Measurements from ENCODE around the gene MRPL49.
"Not testable (repeated sequence)": the region's sequence is repeated elsewhere in the genome, so short reads cannot be mapped to it uniquely, and the experiment has no call there.

The MRPL49 gene

GRCh38 chr11:65135633-65136145, 13.6 kb downstream of the MRPL49 start:
- peak overlapping the region; percentile 74 to 90 for H3K4me3 ChIP-seq (ENCODE audit: low read depth in 1 of 2, low read length in 1 of 2)
- H3K27ac ChIP-seq: peak overlapping the region; percentile 95
- TF ChIP-seq, protein P1, sequence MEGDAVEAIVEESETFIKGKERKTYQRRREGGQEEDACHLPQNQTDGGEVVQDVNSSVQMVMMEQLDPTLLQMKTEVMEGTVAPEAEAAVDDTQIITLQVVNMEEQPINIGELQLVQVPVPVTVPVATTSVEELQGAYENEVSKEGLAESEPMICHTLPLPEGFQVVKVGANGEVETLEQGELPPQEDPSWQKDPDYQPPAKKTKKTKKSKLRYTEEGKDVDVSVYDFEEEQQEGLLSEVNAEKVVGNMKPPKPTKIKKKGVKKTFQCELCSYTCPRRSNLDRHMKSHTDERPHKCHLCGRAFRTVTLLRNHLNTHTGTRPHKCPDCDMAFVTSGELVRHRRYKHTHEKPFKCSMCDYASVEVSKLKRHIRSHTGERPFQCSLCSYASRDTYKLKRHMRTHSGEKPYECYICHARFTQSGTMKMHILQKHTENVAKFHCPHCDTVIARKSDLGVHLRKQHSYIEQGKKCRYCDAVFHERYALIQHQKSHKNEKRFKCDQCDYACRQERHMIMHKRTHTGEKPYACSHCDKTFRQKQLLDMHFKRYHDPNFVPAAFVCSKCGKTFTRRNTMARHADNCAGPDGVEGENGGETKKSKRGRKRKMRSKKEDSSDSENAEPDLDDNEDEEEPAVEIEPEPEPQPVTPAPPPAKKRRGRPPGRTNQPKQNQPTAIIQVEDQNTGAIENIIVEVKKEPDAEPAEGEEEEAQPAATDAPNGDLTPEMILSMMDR (IDR thresholded peaks at IDR 0.05): no peak
- H3K36me3 ChIP-seq: peaks cover 21% of the 10 kb centered on the region
- no peaks in the 10 kb centered on the region for H3K9me3 ChIP-seq
- peaks cover 34 to 38% of the 10 kb centered on the region in 2 experiments for H3K4me1 ChIP-seq (ENCODE audit: control insufficient read depth in 1 of 2, insufficient read depth in 1 of 2, low read depth in 1 of 2, low read length in 1 of 2)
- H3K27me3 ChIP-seq: peaks cover 8% of the 10 kb centered on the region

DNA sequence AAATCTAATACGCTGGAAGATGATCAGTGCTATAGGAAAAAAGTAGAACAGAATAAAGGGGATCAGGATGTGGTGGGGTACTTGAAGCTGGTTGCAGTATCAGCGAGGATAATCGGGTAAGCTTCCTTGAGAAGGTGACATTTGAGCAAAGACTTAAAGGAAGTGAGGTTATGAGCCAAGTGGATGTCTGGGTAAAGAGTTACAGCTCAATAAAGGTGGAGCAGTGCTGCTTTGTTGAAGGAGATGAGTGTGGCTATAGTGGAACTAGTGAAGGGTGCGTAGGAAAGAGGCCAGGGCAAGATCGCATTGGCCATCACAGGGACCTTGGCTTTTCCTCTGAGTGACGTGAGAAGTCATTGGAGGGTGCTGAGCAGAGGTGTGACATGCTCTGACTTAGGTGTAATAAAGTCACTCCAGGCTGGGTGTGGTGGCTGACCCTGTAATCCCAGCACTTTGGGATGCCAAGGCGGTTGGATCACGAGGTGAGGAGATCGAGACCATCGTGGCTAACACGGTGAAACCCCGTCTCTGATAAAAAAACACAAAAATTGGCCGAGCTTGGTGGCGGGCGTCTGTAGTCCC, 14.5 kb downstream of the MRPL49 start:
- no peak overlapping the region for H3K27ac ChIP-seq
- H3K27me3 ChIP-seq: peaks cover 10% of the 10 kb centered on the region
- peaks cover 34 to 38% of the 10 kb centered on the region in 2 experiments for H3K4me1 ChIP-seq (ENCODE audit: control insufficient read depth in 1 of 2, insufficient read depth in 1 of 2, low read depth in 1 of 2, low read length in 1 of 2)
- H3K9me3 ChIP-seq: no peaks in the 10 kb centered on the region
- no peak overlapping the region for H3K4me3 ChIP-seq (ENCODE audit: low read depth in 1 of 2, low read length in 1 of 2)
- TF ChIP-seq, protein P1 (IDR thresholded peaks at IDR 0.05): no peak
- H3K36me3 ChIP-seq: peaks cover 12% of the 10 kb centered on the region

DNA sequence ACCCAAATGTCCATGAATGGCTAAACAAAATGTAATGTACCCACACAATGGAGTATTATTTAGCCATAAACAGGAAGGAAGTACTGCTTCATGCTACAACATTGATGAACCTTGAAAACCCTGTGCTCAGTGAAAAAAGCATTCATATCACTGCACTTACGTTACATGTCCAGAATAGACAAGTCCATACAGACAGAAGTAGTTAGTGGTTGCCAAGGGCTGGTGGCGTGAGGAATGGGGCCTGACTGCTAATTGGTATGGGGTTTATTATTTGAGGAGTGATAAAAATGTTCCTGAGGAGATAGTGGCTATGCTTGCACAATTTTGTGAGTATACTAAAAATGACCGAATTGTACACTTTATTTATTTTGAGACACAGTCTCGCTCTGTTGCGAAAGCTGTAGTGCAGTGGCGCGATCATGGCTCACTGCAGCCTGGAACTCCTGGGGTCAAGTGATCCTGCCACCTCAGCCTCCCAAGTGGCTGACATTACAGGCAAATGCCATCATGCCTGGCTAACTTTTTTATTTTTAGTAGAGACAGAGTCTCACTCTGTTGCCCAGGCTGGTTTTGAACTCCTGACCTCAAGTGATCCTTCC, 19.9 kb downstream of the MRPL49 start:
- H3K4me1 ChIP-seq (ENCODE audit: control insufficient read depth in 1 of 2, insufficient read depth in 1 of 2, low read depth in 1 of 2, low read length in 1 of 2): peaks cover 12 to 13% of the 10 kb centered on the region in 2 experiments
- no peaks in the 10 kb centered on the region for H3K36me3 ChIP-seq
- no peaks in the 10 kb centered on the region for H3K9me3 ChIP-seq
- peaks cover 10% of the 10 kb centered on the region for H3K27me3 ChIP-seq
- H3K4me3 ChIP-seq (ENCODE audit: low read depth in 1 of 2, low read length in 1 of 2): no peak overlapping the region
- TF ChIP-seq, protein P1 (IDR thresholded peaks at IDR 0.05): no peak
- no peak overlapping the region for H3K27ac ChIP-seq

GRCh38 chr11:65147352-65148075, 25.4 kb downstream of the MRPL49 start:
- Histone ChIP-seq H3K4me3 (ENCODE audit: low read depth in 1 of 2, low read length in 1 of 2) (no peak overlapping the region), H3K9me3 (no peaks in the 10 kb centered on the region), H3K27me3 (no peaks in the 10 kb centered on the region), H3K36me3 (no peaks in the 10 kb centered on the region), H3K4me1 (ENCODE audit: control insufficient read depth in 1 of 2, insufficient read depth in 1 of 2, low read depth in 1 of 2, low read length in 1 of 2) (peaks cover 40 to 51% of the 10 kb centered on the region in 2 experiments), H3K27ac (no peak overlapping the region)
- TF ChIP-seq, protein P1 (IDR thresholded peaks at IDR 0.05): no peak

DNA sequence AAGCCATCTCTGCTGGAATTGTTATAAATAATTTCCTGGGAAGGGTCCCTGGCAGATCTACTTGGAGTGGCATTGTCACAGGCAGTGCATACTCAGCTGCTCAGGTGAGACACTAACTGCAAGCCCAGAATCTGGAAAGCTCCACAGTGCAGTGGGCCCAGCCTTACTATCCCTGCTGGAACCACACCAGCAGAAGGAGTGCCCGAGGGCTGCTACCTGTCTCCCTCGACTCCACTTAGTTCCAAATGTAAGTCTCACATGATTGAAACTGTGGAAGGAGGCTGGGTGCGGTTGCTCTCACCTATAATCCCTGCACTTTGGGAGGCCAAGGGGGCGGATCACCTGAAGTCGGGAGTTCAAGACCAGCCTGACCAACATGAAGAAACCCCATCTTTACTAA, 26.5 kb downstream of the MRPL49 start:
- Histone ChIP-seq H3K4me1 (ENCODE audit: control insufficient read depth in 1 of 2, insufficient read depth in 1 of 2, low read depth in 1 of 2, low read length in 1 of 2) (peaks cover 40 to 51% of the 10 kb centered on the region in 2 experiments), H3K9me3 (no peaks in the 10 kb centered on the region), H3K36me3 (no peaks in the 10 kb centered on the region), H3K4me3 (ENCODE audit: low read depth in 1 of 2, low read length in 1 of 2) (no peak overlapping the region), H3K27me3 (no peaks in the 10 kb centered on the region), H3K27ac (no peak overlapping the region)
- TF ChIP-seq, protein P1 (IDR thresholded peaks at IDR 0.05): no peak

DNA sequence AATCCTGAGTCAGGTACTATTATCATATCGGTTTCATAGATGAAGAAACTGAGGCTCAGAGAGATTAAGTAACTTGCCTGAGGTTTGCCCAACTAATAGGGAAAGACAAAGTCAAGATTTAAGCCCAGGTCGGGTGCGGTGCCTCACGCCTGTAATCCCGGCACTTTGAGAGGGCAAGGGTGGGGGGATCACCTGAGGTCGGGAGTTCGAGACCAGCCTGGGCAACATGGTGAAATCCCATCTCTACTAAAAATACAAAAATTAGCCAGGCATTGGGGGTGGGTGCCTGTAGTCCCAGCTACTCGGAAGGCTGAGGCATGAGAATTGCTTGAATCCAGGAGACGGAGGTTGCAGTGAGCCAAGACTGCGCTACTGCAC, 28.0 kb downstream of the MRPL49 start:
- H3K4me1 ChIP-seq (ENCODE audit: control insufficient read depth in 1 of 2, insufficient read depth in 1 of 2, low read depth in 1 of 2, low read length in 1 of 2): peaks cover 40 to 51% of the 10 kb centered on the region in 2 experiments
- H3K27ac ChIP-seq: peak overlapping the region; percentile 84
- H3K27me3 ChIP-seq; H3K9me3 ChIP-seq; H3K4me3 ChIP-seq (ENCODE audit: low read depth in 1 of 2, low read length in 1 of 2); H3K36me3 ChIP-seq: not testable (repeated sequence)
